Ecto neural progenitor cell (in vitro differentiated cells): Measurements from ENCODE around the gene SH3TC2.
A peak's percentile ranks its signal among the peaks of the same experiment; 100 is the strongest.
"Not testable (repeated sequence)": the region's sequence is repeated elsewhere in the genome, so short reads cannot be mapped to it uniquely, and the experiment has no call there.

Experiments
- DNase-seq: peaks from one replicate; pipeline ENCODE4 v3.0.0-alpha.2; 2018; ENCODE audit warnings: low spot score

The SH3TC2 gene

GRCh38 chr5:149063017-149063687 lies at the start of gene SH3TC2:
Gene SH3TC2 (minus strand): TSS chr5:149063062. CDS start chr5:149063022, 40 bp downstream.
- peak; percentile 88 for DNase-seq

- DNase-seq = no peak
These were observed 47.5 kb upstream of the SH3TC2 start for GRCh38 chr5:149110406-149110805.

GRCh38 chr5:149108651-149109280 lies 45.9 kb upstream of the SH3TC2 start:
- no peak for DNase-seq

GRCh38 chr5:149100331-149100730 lies 37.5 kb upstream of the SH3TC2 start:
- DNase-seq = no peak

GRCh38 chr5:149099920-149100319 lies 37.1 kb upstream of the SH3TC2 start:
- no peak for DNase-seq

- DNase-seq = no peak
These were observed 32.1 kb upstream of the SH3TC2 start for GRCh38 chr5:149094996-149095395.

GRCh38 chr5:149093625-149094024 lies 30.8 kb upstream of the SH3TC2 start:
- DNase-seq = no peak

- no peak for DNase-seq
These were observed 26.9 kb upstream of the SH3TC2 start for GRCh38 chr5:149089796-149090195.

- no peak for DNase-seq
These were observed 25.8 kb upstream of the SH3TC2 start for GRCh38 chr5:149088686-149089085.

- no peak for DNase-seq
These were observed 21.0 kb upstream of the SH3TC2 start for GRCh38 chr5:149083846-149084245.

GRCh38 chr5:149082271-149082670 lies 19.4 kb upstream of the SH3TC2 start:
- DNase-seq = no peak

GRCh38 chr5:149080294-149080693 lies 17.4 kb upstream of the SH3TC2 start:
- DNase-seq = no peak

- no peak for DNase-seq
These were observed 17.0 kb upstream of the SH3TC2 start for GRCh38 chr5:149079883-149080282.

GRCh38 chr5:149074071-149074470 lies 11.2 kb upstream of the SH3TC2 start:
- not testable (repeated sequence) for DNase-seq

- DNase-seq = no peak
These were observed 10.4 kb upstream of the SH3TC2 start for GRCh38 chr5:149073213-149073612.

- no peak for DNase-seq
These were observed 9.9 kb upstream of the SH3TC2 start for GRCh38 chr5:149072791-149073190.

- no peak for DNase-seq
These were observed 9.5 kb upstream of the SH3TC2 start for GRCh38 chr5:149072376-149072775.

- no peak for DNase-seq
These were observed 8.9 kb upstream of the SH3TC2 start for GRCh38 chr5:149071756-149072155.

GRCh38 chr5:149071216-149071615 lies 8.4 kb upstream of the SH3TC2 start:
- DNase-seq = no peak

- no peak for DNase-seq
These were observed 6.8 kb upstream of the SH3TC2 start for GRCh38 chr5:149069711-149070110.

- DNase-seq = no peak
These were observed 1.1 kb upstream of the SH3TC2 start for GRCh38 chr5:149063896-149064478.

- no peak for DNase-seq
These were observed 368 bp downstream of the SH3TC2 start for GRCh38 chr5:149062371-149063016.

- no peak for DNase-seq
These were observed 1.5 kb downstream of the SH3TC2 start for GRCh38 chr5:149061341-149061740.
